NCI-H2227 (cell line): ENCODE data around the gene MRPL36.

Experiments used
- DNase-seq: peaks from one replicate; lab custom pipeline; 2025; ENCODE audit not compliant: unreplicated experiment; lab: John Stamatoyannopoulos, UW

Gene MRPL36

GRCh38 chr5:1782385-1783215, 17.0 kb downstream of the MRPL36 start:
- DNase-seq = no peak

- no peak for DNase-seq
Observed at GRCh38 chr5:1781726-1782384, 17.8 kb downstream of the MRPL36 start.

GRCh38 chr5:1781107-1781506, 18.5 kb downstream of the MRPL36 start:
- no peak for DNase-seq

GRCh38 chr5:1780614-1780930, 19.1 kb downstream of the MRPL36 start:
- no peak for DNase-seq

- no peak for DNase-seq
Observed at GRCh38 chr5:1779782-1780613, 19.6 kb downstream of the MRPL36 start.

- DNase-seq = no peak
Observed at GRCh38 chr5:1779021-1779680, 20.5 kb downstream of the MRPL36 start.

- DNase-seq = no peak
Observed at GRCh38 chr5:1778138-1779020, 21.3 kb downstream of the MRPL36 start.

- DNase-seq = no peak
Observed at GRCh38 chr5:1777281-1778137, 22.1 kb downstream of the MRPL36 start.

- no peak for DNase-seq
Observed at GRCh38 chr5:1776831-1777230, 22.8 kb downstream of the MRPL36 start.

GRCh38 chr5:1772634-1773033, 27.0 kb downstream of the MRPL36 start:
- no peak for DNase-seq

GRCh38 chr5:1771149-1772065, 28.2 kb downstream of the MRPL36 start:
- no peak for DNase-seq

- DNase-seq = no peak
Observed at GRCh38 chr5:1770443-1770802, 29.2 kb downstream of the MRPL36 start.

- DNase-seq = no peak
Observed at GRCh38 chr5:1769752-1770442, 29.7 kb downstream of the MRPL36 start.

- DNase-seq = no peak
Observed at GRCh38 chr5:1769017-1769640, 30.5 kb downstream of the MRPL36 start.

GRCh38 chr5:1768283-1769000, 31.2 kb downstream of the MRPL36 start:
- DNase-seq = no peak

GRCh38 chr5:1767524-1768282, 31.9 kb downstream of the MRPL36 start:
- DNase-seq = no peak
